Measurements from ENCODE around the gene WTAP.

Gene WTAP

GRCh38 chr6:159726918-159727716 is at the start of gene WTAP:
Gene WTAP, plus strand, starts transcription at chr6:159727506. Its CDS starts 8,760 bp downstream, at chr6:159736266.
- peak within 1 kb of the TSS; percentile 96 for H3K27ac Mint-ChIP-seq
- H3K4me3 Mint-ChIP-seq = peak within 1 kb of the TSS; percentile 95
- ATAC-seq = peak; percentile 91
- no peaks in the 10 kb centered on the region for H3K27me3 Mint-ChIP-seq
- peak; percentile 96 for DNase-seq
- H3K36me3 Mint-ChIP-seq (ENCODE audit: low read depth) = peaks cover 51% of the 10 kb centered on the region
- no peaks in the 10 kb centered on the region for H3K9me3 Mint-ChIP-seq
- peaks cover 55% of the 10 kb centered on the region for H3K4me1 Mint-ChIP-seq

- Mint-ChIP-seq H3K4me3 (no peak overlapping the region), H3K4me1 (peaks cover 33% of the 10 kb centered on the region), H3K9me3 (no peaks in the 10 kb centered on the region), H3K36me3 (ENCODE audit: low read depth) (peaks cover 37% of the 10 kb centered on the region), H3K27me3 (no peaks in the 10 kb centered on the region), H3K27ac (no peak overlapping the region)
- ATAC-seq = no peak
- no peak for DNase-seq
Observed at GRCh38 chr6:159677506-159678165, 49.7 kb upstream of the WTAP start.

GRCh38 chr6:159678574-159678973 is 48.7 kb upstream of the WTAP start:
- Mint-ChIP-seq H3K9me3 (no peaks in the 10 kb centered on the region), H3K36me3 (ENCODE audit: low read depth) (peaks cover 32% of the 10 kb centered on the region), H3K4me3 (no peak overlapping the region), H3K27ac (no peak overlapping the region), H3K4me1 (peaks cover 33% of the 10 kb centered on the region), H3K27me3 (no peaks in the 10 kb centered on the region)
- ATAC-seq (no peak), DNase-seq (no peak)

- DNase-seq (no peak), ATAC-seq (peak; percentile 86)
- Mint-ChIP-seq H3K36me3 (ENCODE audit: low read depth) (peaks cover 36% of the 10 kb centered on the region), H3K4me3 (no peak overlapping the region), H3K4me1 (peaks cover 33% of the 10 kb centered on the region), H3K27me3 (no peaks in the 10 kb centered on the region), H3K9me3 (no peaks in the 10 kb centered on the region), H3K27ac (peak overlapping the region; percentile 83)
Observed at GRCh38 chr6:159679091-159680077, 47.9 kb upstream of the WTAP start.

- peak; percentile 70 for ATAC-seq
- Mint-ChIP-seq H3K27me3 (no peaks in the 10 kb centered on the region), H3K4me3 (no peak overlapping the region), H3K36me3 (ENCODE audit: low read depth) (peaks cover 40% of the 10 kb centered on the region), H3K4me1 (peaks cover 33% of the 10 kb centered on the region), H3K27ac (peak overlapping the region; percentile 83), H3K9me3 (no peaks in the 10 kb centered on the region)
- DNase-seq = no peak
Observed at GRCh38 chr6:159680104-159680503, 47.2 kb upstream of the WTAP start.

GRCh38 chr6:159681191-159681880 is 46.0 kb upstream of the WTAP start:
- Mint-ChIP-seq H3K4me1 (peaks cover 29% of the 10 kb centered on the region), H3K27ac (peak overlapping the region; percentile 8), H3K27me3 (no peaks in the 10 kb centered on the region), H3K36me3 (ENCODE audit: low read depth) (peaks cover 44% of the 10 kb centered on the region), H3K4me3 (no peak overlapping the region), H3K9me3 (no peaks in the 10 kb centered on the region)
- DNase-seq = no peak
- ATAC-seq = no peak

GRCh38 chr6:159682295-159682694 is 45.0 kb upstream of the WTAP start:
- no peak overlapping the region for H3K27ac Mint-ChIP-seq
- H3K4me3 Mint-ChIP-seq = no peak overlapping the region
- H3K36me3 Mint-ChIP-seq (ENCODE audit: low read depth) = peaks cover 47% of the 10 kb centered on the region
- no peaks in the 10 kb centered on the region for H3K9me3 Mint-ChIP-seq
- peaks cover 36% of the 10 kb centered on the region for H3K4me1 Mint-ChIP-seq
- H3K27me3 Mint-ChIP-seq = no peaks in the 10 kb centered on the region
- no peak for ATAC-seq
- DNase-seq = no peak

- ATAC-seq (no peak), DNase-seq (no peak)
- Mint-ChIP-seq H3K9me3 (no peaks in the 10 kb centered on the region), H3K36me3 (ENCODE audit: low read depth) (peaks cover 51% of the 10 kb centered on the region), H3K27ac (no peak overlapping the region), H3K27me3 (no peaks in the 10 kb centered on the region), H3K4me1 (peaks cover 39% of the 10 kb centered on the region), H3K4me3 (no peak overlapping the region)
Observed at GRCh38 chr6:159682810-159683209, 44.5 kb upstream of the WTAP start.

- Mint-ChIP-seq H3K9me3 (no peaks in the 10 kb centered on the region), H3K4me3 (no peak overlapping the region), H3K36me3 (ENCODE audit: low read depth) (peaks cover 53% of the 10 kb centered on the region), H3K27me3 (no peaks in the 10 kb centered on the region), H3K4me1 (peaks cover 40% of the 10 kb centered on the region), H3K27ac (no peak overlapping the region)
- DNase-seq (no peak), ATAC-seq (no peak)
Observed at GRCh38 chr6:159684013-159684304, 43.3 kb upstream of the WTAP start.

- no peak overlapping the region for H3K27ac Mint-ChIP-seq
- H3K4me1 Mint-ChIP-seq = peaks cover 30% of the 10 kb centered on the region
- H3K36me3 Mint-ChIP-seq (ENCODE audit: low read depth) = peaks cover 52% of the 10 kb centered on the region
- H3K27me3 Mint-ChIP-seq = no peaks in the 10 kb centered on the region
- no peaks in the 10 kb centered on the region for H3K9me3 Mint-ChIP-seq
- H3K4me3 Mint-ChIP-seq = no peak overlapping the region
- ATAC-seq (no peak), DNase-seq (no peak)
Observed at GRCh38 chr6:159686040-159686439, 41.3 kb upstream of the WTAP start.

GRCh38 chr6:159686703-159687102 is 40.6 kb upstream of the WTAP start:
- DNase-seq = no peak
- ATAC-seq = no peak
- peak overlapping the region; percentile 38 for H3K27ac Mint-ChIP-seq
- no peaks in the 10 kb centered on the region for H3K27me3 Mint-ChIP-seq
- peaks cover 54% of the 10 kb centered on the region for H3K36me3 Mint-ChIP-seq (ENCODE audit: low read depth)
- H3K9me3 Mint-ChIP-seq = no peaks in the 10 kb centered on the region
- H3K4me1 Mint-ChIP-seq = peaks cover 31% of the 10 kb centered on the region
- no peak overlapping the region for H3K4me3 Mint-ChIP-seq

GRCh38 chr6:159687341-159687740 is 40.0 kb upstream of the WTAP start:
- Mint-ChIP-seq H3K4me3 (no peak overlapping the region), H3K27ac (no peak overlapping the region), H3K36me3 (ENCODE audit: low read depth) (peaks cover 55% of the 10 kb centered on the region), H3K27me3 (no peaks in the 10 kb centered on the region), H3K4me1 (peaks cover 34% of the 10 kb centered on the region), H3K9me3 (no peaks in the 10 kb centered on the region)
- DNase-seq = no peak
- ATAC-seq = no peak

GRCh38 chr6:159688266-159688905 is 38.9 kb upstream of the WTAP start:
- ATAC-seq = no peak
- Mint-ChIP-seq H3K4me3 (no peak overlapping the region), H3K9me3 (no peaks in the 10 kb centered on the region), H3K36me3 (ENCODE audit: low read depth) (peaks cover 56% of the 10 kb centered on the region), H3K27ac (no peak overlapping the region), H3K4me1 (peaks cover 34% of the 10 kb centered on the region), H3K27me3 (no peaks in the 10 kb centered on the region)
- DNase-seq = no peak

GRCh38 chr6:159689001-159689400 is 38.3 kb upstream of the WTAP start:
- Mint-ChIP-seq H3K36me3 (ENCODE audit: low read depth) (peaks cover 51% of the 10 kb centered on the region), H3K27me3 (no peaks in the 10 kb centered on the region), H3K27ac (no peak overlapping the region), H3K4me3 (no peak overlapping the region), H3K9me3 (no peaks in the 10 kb centered on the region), H3K4me1 (peaks cover 37% of the 10 kb centered on the region)
- ATAC-seq (no peak), DNase-seq (no peak)
